Epithelial cell of proximal tubule (primary cell): ENCODE data around the gene KLHL3. TPM values are rescaled to one million over a fixed set of nuclear protein-coding genes. Genes with fewer than 3 reads are reported as not detected.
"Not testable (repeated sequence)": the region's sequence is repeated elsewhere in the genome, so short reads cannot be mapped to it uniquely, and the experiment has no call there.

Experiments
- DNase-seq: peaks from one replicate; pipeline ENCODE4 v3.0.0-alpha.2; 2011; ENCODE audit warnings: low read depth
- H3K4me3 ChIP-seq: 2 replicates; pipeline ENCODE4 v1.5.1; 2011; ENCODE audit warnings: low read depth, mild to moderate bottlenecking, low read length
- total RNA-seq: library from RNA; depleted of rRNA; stranded (reverse); fragments of >200 nt; gene quantifications from 2 replicates; pipeline ENCODE4 v1.2.3, GENCODE V29; 2015
- TF ChIP-seq, protein P1 (sequence below): conservative IDR thresholded peaks from 2 replicates; pipeline ENCODE4 v1.5.1; 2012; ENCODE audit warnings: low read depth, mild to moderate bottlenecking, low read length

KLHL3 gene, protein sequence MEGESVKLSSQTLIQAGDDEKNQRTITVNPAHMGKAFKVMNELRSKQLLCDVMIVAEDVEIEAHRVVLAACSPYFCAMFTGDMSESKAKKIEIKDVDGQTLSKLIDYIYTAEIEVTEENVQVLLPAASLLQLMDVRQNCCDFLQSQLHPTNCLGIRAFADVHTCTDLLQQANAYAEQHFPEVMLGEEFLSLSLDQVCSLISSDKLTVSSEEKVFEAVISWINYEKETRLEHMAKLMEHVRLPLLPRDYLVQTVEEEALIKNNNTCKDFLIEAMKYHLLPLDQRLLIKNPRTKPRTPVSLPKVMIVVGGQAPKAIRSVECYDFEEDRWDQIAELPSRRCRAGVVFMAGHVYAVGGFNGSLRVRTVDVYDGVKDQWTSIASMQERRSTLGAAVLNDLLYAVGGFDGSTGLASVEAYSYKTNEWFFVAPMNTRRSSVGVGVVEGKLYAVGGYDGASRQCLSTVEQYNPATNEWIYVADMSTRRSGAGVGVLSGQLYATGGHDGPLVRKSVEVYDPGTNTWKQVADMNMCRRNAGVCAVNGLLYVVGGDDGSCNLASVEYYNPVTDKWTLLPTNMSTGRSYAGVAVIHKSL
- total RNA-seq = 1.1 and 2.5 TPM in 2 replicates

DNA sequence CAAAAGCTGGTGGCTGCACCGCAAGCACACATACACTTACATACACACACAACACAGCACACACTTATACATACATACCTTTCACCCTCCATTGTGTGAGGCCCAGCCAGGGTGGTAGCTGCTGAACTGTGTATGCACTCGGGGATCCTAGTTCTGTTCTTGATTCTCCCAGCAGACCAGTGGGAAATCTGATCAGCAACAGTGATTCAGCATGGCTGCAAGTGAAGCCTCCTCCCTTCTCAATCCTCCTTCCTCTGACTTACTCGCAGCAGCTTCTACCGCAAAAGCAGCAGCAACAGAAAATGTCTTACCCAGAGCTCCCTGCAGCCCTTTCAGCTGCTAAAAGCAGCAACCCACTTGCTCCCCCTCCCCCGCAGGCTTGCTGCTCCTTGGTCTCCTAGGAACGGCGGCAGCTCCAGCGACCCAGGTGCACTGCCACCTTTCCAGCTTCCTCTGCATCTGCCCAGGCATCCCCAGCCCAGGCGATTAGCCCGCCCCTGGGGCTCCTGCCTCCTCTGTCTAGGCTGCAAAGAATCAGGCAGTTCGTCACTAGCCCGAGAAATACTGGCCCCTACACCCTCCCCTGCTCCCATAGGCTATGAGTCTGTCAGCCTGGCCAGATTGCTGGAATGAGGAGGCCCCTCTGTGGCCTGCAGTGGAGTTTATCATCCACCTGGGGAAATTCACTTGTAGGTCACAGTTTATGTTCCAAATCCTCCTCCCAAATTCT, at the start of gene KLHL3:
KLHL3 (minus strand) TSS at position 535 of the 730 bp plus-strand sequence; CDS start at position 92, 443 bp downstream.
- TF ChIP-seq, protein P1, sequence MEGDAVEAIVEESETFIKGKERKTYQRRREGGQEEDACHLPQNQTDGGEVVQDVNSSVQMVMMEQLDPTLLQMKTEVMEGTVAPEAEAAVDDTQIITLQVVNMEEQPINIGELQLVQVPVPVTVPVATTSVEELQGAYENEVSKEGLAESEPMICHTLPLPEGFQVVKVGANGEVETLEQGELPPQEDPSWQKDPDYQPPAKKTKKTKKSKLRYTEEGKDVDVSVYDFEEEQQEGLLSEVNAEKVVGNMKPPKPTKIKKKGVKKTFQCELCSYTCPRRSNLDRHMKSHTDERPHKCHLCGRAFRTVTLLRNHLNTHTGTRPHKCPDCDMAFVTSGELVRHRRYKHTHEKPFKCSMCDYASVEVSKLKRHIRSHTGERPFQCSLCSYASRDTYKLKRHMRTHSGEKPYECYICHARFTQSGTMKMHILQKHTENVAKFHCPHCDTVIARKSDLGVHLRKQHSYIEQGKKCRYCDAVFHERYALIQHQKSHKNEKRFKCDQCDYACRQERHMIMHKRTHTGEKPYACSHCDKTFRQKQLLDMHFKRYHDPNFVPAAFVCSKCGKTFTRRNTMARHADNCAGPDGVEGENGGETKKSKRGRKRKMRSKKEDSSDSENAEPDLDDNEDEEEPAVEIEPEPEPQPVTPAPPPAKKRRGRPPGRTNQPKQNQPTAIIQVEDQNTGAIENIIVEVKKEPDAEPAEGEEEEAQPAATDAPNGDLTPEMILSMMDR = peak; percentile 39
- DNase-seq = no peak

DNA sequence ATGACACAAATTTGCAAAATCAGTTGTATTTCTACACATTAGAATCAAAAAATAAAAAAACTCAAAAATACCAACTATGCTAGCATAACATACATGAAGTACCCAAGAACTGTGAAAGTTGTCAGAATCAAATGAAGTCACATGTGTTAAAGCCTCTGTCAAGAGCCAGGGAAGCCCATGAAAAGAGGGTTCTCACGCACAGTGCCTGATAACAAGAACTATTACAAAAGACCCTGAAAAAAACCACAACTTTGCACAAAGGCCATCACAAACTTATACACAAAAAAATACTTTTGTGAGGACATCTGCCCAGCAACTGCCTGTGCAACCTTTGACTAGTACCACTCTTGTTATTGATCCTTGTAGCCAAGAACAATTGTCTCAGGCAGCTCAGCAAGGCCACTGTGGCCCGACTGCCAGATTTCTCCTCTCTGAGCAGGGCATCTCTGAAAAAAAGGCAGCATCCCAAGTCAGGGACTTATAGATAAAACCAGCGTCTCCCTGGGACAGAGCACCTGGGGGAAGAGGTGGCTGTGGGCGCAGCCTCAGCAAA, 47.2 kb upstream of the KLHL3 start:
- TF ChIP-seq, protein P1 = no peak
- H3K4me3 ChIP-seq = no peak overlapping the region
- DNase-seq = no peak

More for the DNA sequence above, at the start of gene KLHL3:
- peak within 1 kb of the TSS; percentile 43 for H3K4me3 ChIP-seq

DNA sequence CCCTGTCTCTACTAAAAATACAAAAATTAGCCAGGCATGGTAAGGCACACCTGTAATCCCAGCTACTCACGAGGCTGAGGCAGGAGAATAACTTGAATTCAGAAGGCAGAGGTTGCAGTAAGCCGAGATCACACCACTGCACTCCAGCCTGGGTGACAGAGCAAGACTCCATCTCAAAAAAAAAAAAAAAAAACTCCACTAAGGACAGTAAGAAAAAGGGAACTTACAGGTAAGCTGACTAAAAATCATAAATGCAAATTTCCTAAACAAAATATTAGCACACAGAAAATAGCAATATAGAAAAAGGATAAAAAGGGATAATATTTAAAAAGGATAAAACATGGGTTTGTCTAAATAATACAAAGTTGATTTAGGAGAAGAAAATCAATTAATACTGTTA, 46.2 kb upstream of the KLHL3 start:
- no peak overlapping the region for H3K4me3 ChIP-seq
- TF ChIP-seq, protein P1 = no peak
- no peak for DNase-seq

DNA sequence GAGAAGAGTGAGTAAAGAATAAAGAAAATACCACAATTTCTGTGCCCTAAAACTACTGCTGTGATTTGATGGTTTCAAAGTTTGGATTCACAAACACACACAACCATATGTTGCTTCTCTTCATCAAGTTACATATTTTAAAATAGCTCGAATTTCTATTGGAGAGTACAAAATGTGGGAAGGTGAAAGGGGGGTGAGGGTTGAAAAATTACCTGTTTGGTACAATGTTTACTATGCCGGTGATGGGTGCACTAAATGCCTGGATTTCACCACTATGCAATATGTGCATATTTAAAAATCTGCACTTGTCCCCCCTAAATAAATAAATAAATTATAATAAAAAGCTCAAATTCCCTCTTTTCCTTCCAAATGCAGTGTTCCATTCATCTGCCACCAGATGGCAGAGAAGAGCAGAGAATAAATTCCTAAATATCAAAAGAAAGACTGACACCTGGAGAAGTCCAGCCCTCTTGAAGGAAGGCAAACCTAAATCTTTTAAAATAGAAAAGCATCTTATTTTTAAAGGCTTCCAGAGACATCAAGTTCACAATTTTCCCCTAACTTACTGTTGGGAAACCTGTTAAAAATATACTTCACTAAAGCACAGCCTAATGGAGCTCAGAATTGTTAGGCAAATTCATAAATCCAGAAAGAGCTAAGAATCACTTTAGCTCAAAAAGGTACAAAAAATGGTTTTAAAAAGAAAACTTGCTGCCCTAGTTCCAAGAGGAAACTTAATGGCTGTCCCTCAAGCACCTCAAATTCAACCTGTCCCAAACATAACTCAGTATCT, 43.1 kb upstream of the KLHL3 start:
- TF ChIP-seq, protein P1 = peak; percentile 79
- no peak for DNase-seq
- no peak overlapping the region for H3K4me3 ChIP-seq

DNA sequence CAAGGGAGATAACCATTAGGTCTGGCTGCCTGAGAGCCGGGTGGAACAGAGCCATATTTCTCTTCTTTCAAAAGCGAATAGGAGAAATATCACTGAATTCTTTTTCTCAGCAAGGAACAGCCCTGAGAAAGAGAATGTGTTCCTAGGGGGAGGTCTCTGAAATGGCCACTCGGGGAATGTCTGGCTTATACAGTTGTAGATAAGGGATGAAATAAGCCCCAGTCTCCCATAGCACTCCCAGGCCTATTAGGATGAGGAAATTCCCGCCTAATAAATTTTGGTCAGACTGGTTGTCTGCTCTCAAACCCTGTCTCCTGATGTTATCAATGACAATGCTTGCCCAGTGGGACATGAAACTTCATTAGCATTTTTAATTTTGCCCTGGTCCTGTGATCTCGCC, 32.0 kb upstream of the KLHL3 start:
- H3K4me3 ChIP-seq, DNase-seq: not testable (repeated sequence)

DNA sequence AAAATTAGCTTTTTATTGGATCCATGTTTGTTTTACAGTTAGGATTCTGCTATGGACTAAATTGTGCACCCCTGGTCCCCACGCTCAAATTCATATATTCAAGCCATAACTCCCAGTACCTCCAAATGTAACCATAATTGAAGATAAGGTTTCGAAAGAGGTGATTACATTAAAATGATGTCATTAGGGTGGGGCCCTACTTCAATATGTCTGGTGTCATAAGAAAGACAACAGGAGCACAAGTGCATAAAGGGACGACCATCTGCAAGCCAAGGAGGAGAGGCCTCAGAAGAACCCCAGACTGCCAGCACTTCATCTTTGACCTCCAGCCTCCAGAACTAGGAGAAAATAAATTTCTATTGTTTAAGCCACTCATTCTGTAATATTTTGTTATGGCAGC, 25.7 kb upstream of the KLHL3 start:
- TF ChIP-seq, protein P1 = no peak
- no peak for DNase-seq
- H3K4me3 ChIP-seq = no peak overlapping the region
